NCI-H1930 (cell line): Measurements from ENCODE around the gene DNAH11.
"Not testable (repeated sequence)": the region's sequence is repeated elsewhere in the genome, so short reads cannot be mapped to it uniquely, and the experiment has no call there.

Experiments
- DNase-seq, 2 experiments: peaks; one replicate each; lab custom pipeline; 2025; lab: John Stamatoyannopoulos, UW

The DNAH11 gene

GRCh38 chr7:21771906-21772610 is 229.2 kb downstream of the DNAH11 start:
- DNase-seq, result no peak

GRCh38 chr7:21773326-21773725 is 230.5 kb downstream of the DNAH11 start:
- DNase-seq, result no peak

GRCh38 chr7:21777921-21778320 is 235.1 kb downstream of the DNAH11 start:
- no peak for DNase-seq

- no peak for DNase-seq
Measured at GRCh38 chr7:21778953-21779352, 236.1 kb downstream of the DNAH11 start.

- DNase-seq, result no peak
Measured at GRCh38 chr7:21782996-21783395, 240.2 kb downstream of the DNAH11 start.

- no peak for DNase-seq
Measured at GRCh38 chr7:21784989-21785388, 242.2 kb downstream of the DNAH11 start.

- no peak for DNase-seq
Measured at GRCh38 chr7:21805791-21806190, 263.0 kb downstream of the DNAH11 start.

- no peak for DNase-seq
Measured at GRCh38 chr7:21806388-21806787, 263.5 kb downstream of the DNAH11 start.

- DNase-seq, result no peak
Measured at GRCh38 chr7:21819048-21819447, 276.2 kb downstream of the DNAH11 start.

GRCh38 chr7:21828841-21829240 is 286.0 kb downstream of the DNAH11 start:
- DNase-seq, result no peak

- no peak for DNase-seq
Measured at GRCh38 chr7:21829731-21830130, 286.9 kb downstream of the DNAH11 start.

- no peak for DNase-seq
Measured at GRCh38 chr7:21844742-21845141, 301.9 kb downstream of the DNAH11 start.

- DNase-seq, result no peak
Measured at GRCh38 chr7:21850531-21851285, 307.9 kb downstream of the DNAH11 start.

GRCh38 chr7:21851559-21851967 is 308.7 kb downstream of the DNAH11 start:
- DNase-seq, result no peak

- DNase-seq, result not testable (repeated sequence)
Measured at GRCh38 chr7:21865631-21866204, 322.9 kb downstream of the DNAH11 start.

GRCh38 chr7:21866731-21867130 is 323.9 kb downstream of the DNAH11 start:
- no peak for DNase-seq

GRCh38 chr7:21867226-21867625 is 324.4 kb downstream of the DNAH11 start:
- DNase-seq, result no peak

GRCh38 chr7:21867816-21868575 is 325.2 kb downstream of the DNAH11 start:
- peak in 1 of 2 experiments; percentile 18 for DNase-seq

- DNase-seq, result no peak
Measured at GRCh38 chr7:21868576-21868850, 325.7 kb downstream of the DNAH11 start.

GRCh38 chr7:21869785-21870402 is 327.1 kb downstream of the DNAH11 start:
- DNase-seq, result no peak

- no peak for DNase-seq
Measured at GRCh38 chr7:21883069-21883468, 340.2 kb downstream of the DNAH11 start.

GRCh38 chr7:21883501-21883900 is 340.7 kb downstream of the DNAH11 start:
- DNase-seq, result not testable (repeated sequence)
